SU-DHL-6 (cell line): ENCODE measurements around the gene SH3TC2.

ENCODE experiments used
- EZH2phosphoT487 ChIP-seq: fragments of 200-600 bp; sonication (generic), shearing (Covaris generic); conservative IDR thresholded peaks from 2 replicates; pipeline ENCODE4 v1.6.1; 2018; ENCODE audit warnings: mild to moderate bottlenecking, antibody characterized with exemption, low read length, moderate library complexity, mixed read lengths
- TF ChIP-seq, protein P1 (sequence below): fragments of 200-600 bp; sonication (generic); IDR thresholded peaks from one replicate; pipeline ENCODE4 v1.5.1; 2017; ENCODE audit warnings: antibody characterized with exemption, mild to moderate bottlenecking, low read length, moderate library complexity; ENCODE audit not compliant: insufficient read depth, poor library complexity, severe bottlenecking

DNA sequence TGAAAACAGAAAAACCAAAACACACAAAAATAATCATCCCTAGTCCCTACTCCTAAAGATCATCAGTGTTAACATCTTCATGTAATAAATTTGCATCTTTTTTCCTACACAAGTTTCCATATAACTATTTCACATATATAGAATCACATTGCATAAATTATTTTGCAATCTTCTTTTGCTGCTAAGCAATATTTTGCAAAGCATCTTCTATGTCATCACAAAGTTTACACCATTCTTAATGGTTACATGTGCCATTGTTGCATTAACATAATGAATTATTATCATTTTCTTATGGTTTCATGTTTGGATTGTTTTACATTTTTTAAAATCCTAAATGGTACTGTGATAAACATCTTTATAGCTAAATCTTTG, 17.8 kb downstream of the SH3TC2 start:
- TF ChIP-seq, protein P1, sequence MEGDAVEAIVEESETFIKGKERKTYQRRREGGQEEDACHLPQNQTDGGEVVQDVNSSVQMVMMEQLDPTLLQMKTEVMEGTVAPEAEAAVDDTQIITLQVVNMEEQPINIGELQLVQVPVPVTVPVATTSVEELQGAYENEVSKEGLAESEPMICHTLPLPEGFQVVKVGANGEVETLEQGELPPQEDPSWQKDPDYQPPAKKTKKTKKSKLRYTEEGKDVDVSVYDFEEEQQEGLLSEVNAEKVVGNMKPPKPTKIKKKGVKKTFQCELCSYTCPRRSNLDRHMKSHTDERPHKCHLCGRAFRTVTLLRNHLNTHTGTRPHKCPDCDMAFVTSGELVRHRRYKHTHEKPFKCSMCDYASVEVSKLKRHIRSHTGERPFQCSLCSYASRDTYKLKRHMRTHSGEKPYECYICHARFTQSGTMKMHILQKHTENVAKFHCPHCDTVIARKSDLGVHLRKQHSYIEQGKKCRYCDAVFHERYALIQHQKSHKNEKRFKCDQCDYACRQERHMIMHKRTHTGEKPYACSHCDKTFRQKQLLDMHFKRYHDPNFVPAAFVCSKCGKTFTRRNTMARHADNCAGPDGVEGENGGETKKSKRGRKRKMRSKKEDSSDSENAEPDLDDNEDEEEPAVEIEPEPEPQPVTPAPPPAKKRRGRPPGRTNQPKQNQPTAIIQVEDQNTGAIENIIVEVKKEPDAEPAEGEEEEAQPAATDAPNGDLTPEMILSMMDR = no peak
- no peak for TF ChIP-seq EZH2phosphoT487
